Neuron (in vitro differentiated cells): ENCODE data around the gene RAD51B.
"Not testable (repeated sequence)": the region's sequence is repeated elsewhere in the genome, so short reads cannot be mapped to it uniquely, and the experiment has no call there.

Experiments
- H2AFZ ChIP-seq: one replicate; pipeline ENCODE4 v1.6.1; 2013; ENCODE audit warnings: low read depth, mild to moderate bottlenecking, inconsistent platforms, low read length, moderate library complexity
- H3K27me3 ChIP-seq: one replicate; pipeline ENCODE4 v1.6.1; 2013; ENCODE audit warnings: low read length; ENCODE audit not compliant: insufficient read depth
- H3K36me3 ChIP-seq: one replicate; pipeline ENCODE4 v1.6.1; 2013; ENCODE audit warnings: low read length; ENCODE audit not compliant: insufficient read depth
- H3K4me1 ChIP-seq: one replicate; pipeline ENCODE4 v1.6.1; 2013; ENCODE audit warnings: low read length; ENCODE audit not compliant: insufficient read depth
- H3K4me3 ChIP-seq: 2 replicates; pipeline ENCODE4 v1.5.1; 2013; ENCODE audit warnings: mild to moderate bottlenecking, low read length, moderate library complexity
- H3K9me3 ChIP-seq: one replicate; pipeline ENCODE4 v1.6.1; 2013; ENCODE audit warnings: low read length

Gene RAD51B

GRCh38 chr14:68208218-68208617 is 388.6 kb downstream of the RAD51B start:
- no peak overlapping the region for H3K4me3 ChIP-seq
- no peaks in the 10 kb centered on the region for H3K27me3 ChIP-seq
- H2AFZ ChIP-seq, result no peak overlapping the region
- H3K9me3 ChIP-seq, result no peaks in the 10 kb centered on the region
- H3K36me3 ChIP-seq, result no peaks in the 10 kb centered on the region
- peaks cover 9% of the 10 kb centered on the region for H3K4me1 ChIP-seq

DNA sequence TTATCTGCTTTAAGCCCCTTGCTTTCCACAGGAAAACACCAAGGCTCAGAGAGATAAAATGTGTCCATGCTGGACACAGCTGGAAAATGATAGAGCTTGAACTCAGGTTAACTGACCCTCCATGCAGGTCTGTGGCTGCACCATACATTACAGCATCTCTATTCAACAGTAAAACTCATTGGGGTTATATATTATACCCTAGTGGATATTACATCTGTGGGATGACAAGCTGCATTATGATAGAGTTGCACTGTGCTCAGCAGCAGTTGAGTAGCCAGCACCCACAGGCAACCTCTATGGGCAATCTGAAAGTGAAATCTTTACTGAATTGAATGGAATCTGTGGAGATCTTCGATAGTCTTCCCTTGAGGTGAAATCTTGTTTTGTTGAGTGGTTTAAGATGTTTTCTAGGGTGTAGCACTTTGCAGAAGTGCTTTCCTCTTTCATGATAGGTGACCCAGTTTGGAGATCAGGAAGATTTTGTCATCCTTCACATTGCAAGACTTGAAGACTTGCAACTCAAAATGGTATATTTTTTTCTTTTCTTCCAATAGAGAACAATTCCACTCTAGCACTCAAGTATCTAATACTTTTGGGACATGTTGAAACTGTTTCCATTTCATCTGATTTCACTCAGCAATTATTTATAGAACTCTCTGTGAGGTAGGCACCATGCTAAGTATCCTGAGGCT is 389.2 kb downstream of the RAD51B start:
- no peaks in the 10 kb centered on the region for H3K27me3 ChIP-seq
- H3K9me3 ChIP-seq, result no peaks in the 10 kb centered on the region
- H3K4me3 ChIP-seq, result no peak overlapping the region
- peaks cover 9% of the 10 kb centered on the region for H3K4me1 ChIP-seq
- no peaks in the 10 kb centered on the region for H3K36me3 ChIP-seq
- H2AFZ ChIP-seq, result no peak overlapping the region

- H3K27me3 ChIP-seq, result no peaks in the 10 kb centered on the region
- H3K4me3 ChIP-seq, result no peak overlapping the region
These were observed 391.2 kb downstream of the RAD51B start for GRCh38 chr14:68210729-68211299.

DNA sequence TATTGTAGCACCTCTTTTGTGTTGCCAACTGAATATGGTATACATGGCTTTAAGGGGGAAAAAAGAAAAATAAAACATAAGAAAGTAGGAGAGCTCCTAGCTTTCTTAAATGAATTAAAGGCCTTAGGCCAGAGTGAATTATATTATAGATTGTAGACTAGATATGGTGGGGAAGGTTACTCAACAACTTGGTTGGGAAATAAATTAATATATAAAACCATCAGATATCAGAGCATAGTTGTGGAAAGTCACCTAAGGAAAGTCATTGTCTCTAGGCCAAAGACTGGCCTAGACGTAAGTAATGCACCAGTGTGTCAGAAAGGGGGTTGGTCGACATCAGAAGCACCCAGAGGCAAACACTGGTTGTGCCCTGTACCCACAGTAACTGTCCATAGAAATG is 391.8 kb downstream of the RAD51B start:
- no peaks in the 10 kb centered on the region for H3K9me3 ChIP-seq
- no peaks in the 10 kb centered on the region for H3K36me3 ChIP-seq
- peaks cover 11% of the 10 kb centered on the region for H3K4me1 ChIP-seq
- no peaks in the 10 kb centered on the region for H3K27me3 ChIP-seq
- H3K4me3 ChIP-seq, result no peak overlapping the region
- H2AFZ ChIP-seq, result no peak overlapping the region

More at GRCh38 chr14:68210729-68211299, 391.2 kb downstream of the RAD51B start:
- Histone ChIP-seq H3K36me3 (no peaks in the 10 kb centered on the region), H3K9me3 (no peaks in the 10 kb centered on the region), H3K4me1 (peaks cover 11% of the 10 kb centered on the region), H2AFZ (no peak overlapping the region)

DNA sequence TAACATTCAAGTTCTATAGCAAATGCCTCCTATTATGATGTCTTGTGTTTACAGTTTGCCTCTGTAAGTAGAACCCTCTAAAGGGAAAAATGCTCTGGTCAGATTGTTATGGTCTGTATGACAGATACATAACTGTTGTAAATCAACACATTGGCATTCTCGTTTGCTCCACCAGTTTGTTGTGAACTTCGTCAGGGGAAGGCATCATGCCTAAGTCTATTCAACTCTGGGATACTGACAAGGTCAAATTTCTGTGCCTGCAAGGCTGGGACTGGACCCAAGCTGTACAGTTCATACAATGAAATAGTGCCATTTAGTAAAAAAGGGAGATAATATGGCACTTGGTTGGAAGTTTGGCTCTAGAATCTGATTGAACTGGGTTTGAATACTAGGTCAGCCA is 392.3 kb downstream of the RAD51B start:
- Histone ChIP-seq H3K4me1 (peaks cover 11% of the 10 kb centered on the region), H3K9me3 (no peaks in the 10 kb centered on the region), H3K36me3 (no peaks in the 10 kb centered on the region), H3K4me3 (no peak overlapping the region), H2AFZ (no peak overlapping the region), H3K27me3 (no peaks in the 10 kb centered on the region)

DNA sequence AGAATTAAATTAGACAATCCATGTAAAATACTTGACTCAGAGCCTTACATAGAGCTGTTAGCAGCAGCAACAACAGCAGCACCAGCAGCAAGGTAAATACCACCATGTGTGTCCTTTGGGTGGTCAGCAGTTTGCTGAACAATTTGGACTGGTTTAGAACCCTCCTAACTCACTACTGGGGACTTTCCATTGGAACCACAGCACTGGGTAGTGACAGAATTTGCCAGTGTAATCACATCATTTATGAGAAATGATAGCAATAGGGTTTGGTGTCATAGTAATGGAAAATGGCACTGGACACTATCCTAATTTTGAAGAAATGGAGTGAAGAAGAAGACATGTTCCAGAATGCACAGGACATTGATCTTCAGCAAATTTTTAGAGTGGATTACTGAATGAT is 392.8 kb downstream of the RAD51B start:
- Histone ChIP-seq H3K9me3 (no peaks in the 10 kb centered on the region), H3K4me3 (no peak overlapping the region), H3K27me3 (no peaks in the 10 kb centered on the region), H2AFZ (no peak overlapping the region), H3K4me1 (peaks cover 11% of the 10 kb centered on the region), H3K36me3 (no peaks in the 10 kb centered on the region)

- H3K9me3 ChIP-seq, result no peaks in the 10 kb centered on the region
- no peaks in the 10 kb centered on the region for H3K27me3 ChIP-seq
- no peak overlapping the region for H3K4me3 ChIP-seq
- no peak overlapping the region for H2AFZ ChIP-seq
- no peaks in the 10 kb centered on the region for H3K36me3 ChIP-seq
- H3K4me1 ChIP-seq, result peaks cover 11% of the 10 kb centered on the region
These were observed 394.9 kb downstream of the RAD51B start for GRCh38 chr14:68214431-68214830.

GRCh38 chr14:68215629-68216028 is 396.1 kb downstream of the RAD51B start:
- Histone ChIP-seq H3K4me3 (no peak overlapping the region), H3K4me1 (peaks cover 9% of the 10 kb centered on the region), H3K36me3 (no peaks in the 10 kb centered on the region), H3K9me3 (no peaks in the 10 kb centered on the region), H2AFZ (no peak overlapping the region), H3K27me3 (no peaks in the 10 kb centered on the region)

- Histone ChIP-seq H3K4me3 (no peak overlapping the region), H2AFZ (no peak overlapping the region), H3K36me3 (no peaks in the 10 kb centered on the region), H3K4me1 (peaks cover 4% of the 10 kb centered on the region), H3K27me3 (no peaks in the 10 kb centered on the region), H3K9me3 (no peaks in the 10 kb centered on the region)
These were observed 396.5 kb downstream of the RAD51B start for GRCh38 chr14:68216079-68216478.

GRCh38 chr14:68216957-68217356 is 397.4 kb downstream of the RAD51B start:
- Histone ChIP-seq H3K36me3 (no peaks in the 10 kb centered on the region), H2AFZ (no peak overlapping the region), H3K4me1 (peaks cover 2% of the 10 kb centered on the region), H3K27me3 (no peaks in the 10 kb centered on the region), H3K4me3 (no peak overlapping the region), H3K9me3 (no peaks in the 10 kb centered on the region)

DNA sequence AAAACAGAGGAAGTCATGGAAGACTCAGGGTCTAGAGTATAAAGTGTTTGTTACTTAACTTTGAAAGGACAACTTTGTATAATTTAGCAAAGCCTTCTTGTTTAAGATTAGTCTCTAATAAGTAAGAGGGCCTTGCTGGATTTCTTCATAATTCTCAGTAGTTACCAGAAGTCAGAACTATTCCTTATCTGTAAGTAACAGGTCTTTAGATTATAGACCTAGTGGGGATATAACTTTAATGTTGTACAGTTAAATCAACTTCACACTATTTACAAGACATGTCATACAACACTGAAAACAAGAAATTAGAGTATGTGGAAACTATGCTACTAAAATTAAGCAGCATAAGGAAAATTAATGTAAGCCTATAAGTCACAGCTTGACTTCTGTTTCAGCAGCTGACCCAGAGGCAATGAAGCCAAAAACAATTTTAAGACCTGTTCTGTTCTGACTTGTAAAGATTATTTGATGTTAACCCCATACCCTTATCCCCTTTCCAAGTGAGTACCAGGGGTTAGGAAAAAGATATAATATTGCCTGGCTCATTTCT is 398.3 kb downstream of the RAD51B start:
- Histone ChIP-seq H3K27me3 (no peaks in the 10 kb centered on the region), H3K36me3 (no peaks in the 10 kb centered on the region), H3K4me1 (peaks cover 2% of the 10 kb centered on the region), H2AFZ (no peak overlapping the region), H3K9me3 (no peaks in the 10 kb centered on the region), H3K4me3 (no peak overlapping the region)

DNA sequence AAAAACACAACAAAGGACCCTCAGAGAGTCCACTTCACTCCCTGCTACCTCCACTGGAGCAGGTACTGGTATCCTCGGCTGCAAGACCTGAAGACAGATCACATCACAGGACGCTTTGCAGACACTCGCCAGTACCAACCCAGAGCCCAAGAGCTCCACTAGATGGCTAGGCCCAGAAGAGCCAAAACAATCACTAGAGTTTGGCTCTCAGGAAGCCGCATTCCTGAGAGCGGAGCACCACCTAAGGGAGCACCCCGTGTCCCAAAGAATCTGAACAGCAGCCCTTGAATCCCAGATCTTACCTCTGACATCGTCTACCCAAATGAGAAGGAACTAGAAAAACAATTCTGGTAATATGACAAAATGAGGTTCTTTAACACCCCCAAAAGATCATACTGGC is 399.8 kb downstream of the RAD51B start:
- H2AFZ ChIP-seq, result no peak overlapping the region
- H3K4me1 ChIP-seq, result peaks cover 6% of the 10 kb centered on the region
- no peaks in the 10 kb centered on the region for H3K36me3 ChIP-seq
- no peaks in the 10 kb centered on the region for H3K9me3 ChIP-seq
- no peaks in the 10 kb centered on the region for H3K27me3 ChIP-seq
- H3K4me3 ChIP-seq, result no peak overlapping the region

DNA sequence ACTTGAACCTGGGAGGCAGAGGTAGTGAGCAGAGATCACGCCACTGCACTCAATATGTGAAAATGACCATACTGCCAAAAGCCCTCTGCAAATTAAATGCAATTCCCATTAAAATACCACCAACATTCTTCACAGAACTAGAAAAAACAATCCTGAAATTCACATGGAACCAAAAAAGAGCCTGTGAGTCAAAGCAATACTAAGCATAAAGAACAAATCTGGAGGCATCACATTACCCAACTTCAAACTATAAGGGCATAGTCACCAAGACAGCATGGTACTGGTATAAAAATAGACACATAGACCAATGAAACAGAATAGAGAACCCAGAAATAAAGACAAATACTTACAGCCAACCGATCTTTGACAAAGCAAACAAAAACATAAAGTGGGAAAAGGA is 401.5 kb downstream of the RAD51B start:
- not testable (repeated sequence) for H2AFZ ChIP-seq, H3K4me1 ChIP-seq, H3K36me3 ChIP-seq, H3K9me3 ChIP-seq, H3K4me3 ChIP-seq, H3K27me3 ChIP-seq
